Measurements from ENCODE around the gene CLDN34.

DNA sequence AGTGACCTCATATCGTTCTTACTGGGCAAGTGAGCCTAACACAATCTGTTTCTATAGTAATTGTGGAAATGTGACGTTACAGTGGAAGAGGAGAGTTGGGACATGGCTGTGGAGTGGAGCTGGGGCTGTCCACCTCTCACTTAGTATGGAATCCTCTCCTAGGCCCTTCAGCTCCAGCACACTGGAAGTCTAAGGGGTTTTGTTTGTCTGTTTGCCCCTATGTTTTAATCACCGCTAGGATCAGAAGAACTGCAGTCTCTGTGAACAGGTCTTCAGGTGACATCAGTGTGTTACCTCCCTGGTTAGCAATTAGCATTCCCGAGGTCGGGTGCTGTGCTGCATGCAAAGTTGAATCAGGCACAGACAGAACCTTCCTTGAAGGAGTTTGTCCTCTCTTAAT, 49.3 kb upstream of the CLDN34 start:
- no peak for TF ChIP-seq EZH2phosphoT487 (IDR thresholded peaks at IDR 0.05; ENCODE audit: insufficient read depth, low read depth)
- TF ChIP-seq EZH2 (IDR thresholded peaks at IDR 0.05; ENCODE audit: insufficient read depth, poor library complexity, severe bottlenecking) = no peak
